Activated CD4-positive, CD25-positive, alpha-beta regulatory T cell (primary cell): ENCODE measurements around the gene GPR143.

Experiments used
- DNase-seq, 4 experiments: peaks; one replicate each; lab custom pipeline; 2025; lab: John Stamatoyannopoulos, UW

The GPR143 gene

DNA sequence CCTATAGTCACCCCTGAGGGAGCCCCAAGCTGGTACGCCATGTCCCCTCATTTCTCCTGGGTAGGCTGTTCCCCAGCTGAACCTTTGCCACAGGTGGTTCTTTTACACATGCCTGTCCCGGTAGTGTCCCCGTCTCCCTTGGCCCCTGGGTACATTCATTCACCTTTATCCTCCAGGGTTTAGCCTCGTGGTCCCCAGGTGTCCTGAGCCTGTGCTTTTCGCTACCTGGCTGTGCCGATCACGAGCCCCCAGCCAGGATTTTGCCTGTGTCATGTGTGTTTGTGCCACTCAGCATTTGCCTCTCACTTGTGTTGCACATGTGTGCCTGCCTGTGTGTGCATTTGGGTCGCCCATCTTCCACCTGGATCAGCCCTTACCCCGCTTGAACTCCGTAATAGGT is 57.6 kb downstream of the GPR143 start:
- DNase-seq = no peak

DNA sequence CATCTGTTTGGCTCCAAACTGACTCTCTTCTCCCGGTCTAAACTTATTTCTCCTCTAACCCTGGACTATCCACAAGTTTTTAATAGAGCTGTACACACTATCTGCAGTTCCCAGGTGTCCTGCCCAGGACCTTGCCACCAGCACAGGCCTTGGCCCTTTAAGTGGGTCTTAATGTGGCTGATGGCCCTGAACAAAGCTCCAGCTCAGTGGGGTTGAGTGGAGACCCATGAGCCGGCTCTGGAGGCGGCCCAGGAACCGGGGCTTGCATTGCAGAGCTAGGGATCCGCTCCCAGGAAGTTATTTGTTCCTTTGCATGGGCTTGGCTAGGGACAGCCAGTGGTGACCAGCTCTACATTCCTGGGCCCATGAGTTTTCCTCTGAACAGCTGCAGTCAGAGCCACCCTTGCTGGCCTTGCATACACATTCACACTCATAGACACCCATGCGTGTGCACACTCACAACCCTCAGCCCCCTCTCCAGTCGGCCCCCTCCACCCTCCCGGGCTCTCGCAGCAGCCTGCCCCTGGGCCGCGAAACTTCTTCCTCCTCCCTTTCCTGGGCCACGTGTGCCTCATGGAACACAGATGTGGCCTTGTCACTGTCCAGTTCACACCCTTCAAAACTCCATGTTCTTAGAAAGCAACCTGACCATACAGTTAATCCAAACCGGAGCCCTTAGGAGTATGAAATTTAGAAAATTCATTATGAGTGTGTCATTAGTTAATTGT is 58.2 kb downstream of the GPR143 start:
- DNase-seq = no peak

DNA sequence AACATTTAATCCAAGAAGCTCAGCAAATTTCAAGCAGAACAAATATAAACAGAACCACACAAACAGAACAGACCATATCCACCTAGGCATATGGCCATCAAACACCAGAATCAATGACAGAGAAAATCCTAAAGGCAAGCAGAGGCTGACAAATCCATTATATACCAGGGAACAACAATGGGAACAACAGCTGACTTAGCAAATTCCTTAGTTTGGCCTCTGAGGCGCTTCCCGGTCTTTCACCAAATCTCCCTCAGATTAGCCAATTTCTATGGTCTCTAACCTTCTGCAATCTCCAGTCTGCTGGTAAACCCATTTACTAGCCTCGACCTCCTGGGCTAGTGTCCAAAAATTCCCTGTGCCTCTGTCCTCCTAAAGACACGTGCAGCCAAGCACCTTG is 59.2 kb downstream of the GPR143 start:
- DNase-seq = no peak

DNA sequence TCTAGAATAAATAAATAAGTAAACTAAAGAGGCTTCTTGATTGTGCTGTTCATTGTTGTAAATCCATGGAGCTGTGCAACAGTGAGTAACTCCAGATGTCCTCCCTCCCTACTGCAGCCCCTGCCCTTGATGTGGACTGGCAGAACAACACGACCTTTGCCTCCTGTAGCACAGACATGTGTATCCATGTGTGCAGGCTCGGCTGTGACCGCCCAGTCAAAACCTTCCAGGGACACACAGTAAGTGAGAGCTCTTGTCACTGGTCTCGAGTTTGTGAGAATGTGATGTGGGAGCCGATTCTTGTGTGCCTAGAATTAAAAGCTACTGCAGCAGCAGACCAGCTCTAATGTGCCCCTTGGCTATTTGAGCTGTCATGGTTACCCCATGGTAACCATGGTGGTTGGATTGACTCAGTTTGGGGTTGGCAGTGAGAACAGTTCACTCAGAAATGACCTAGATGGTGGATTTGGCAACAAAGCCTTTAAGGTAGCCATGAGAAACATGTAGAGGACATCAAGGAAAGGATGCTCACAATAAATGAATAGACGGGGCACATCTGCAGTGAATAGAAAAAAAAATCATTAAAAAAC is 60.7 kb downstream of the GPR143 start:
- no peak for DNase-seq

DNA sequence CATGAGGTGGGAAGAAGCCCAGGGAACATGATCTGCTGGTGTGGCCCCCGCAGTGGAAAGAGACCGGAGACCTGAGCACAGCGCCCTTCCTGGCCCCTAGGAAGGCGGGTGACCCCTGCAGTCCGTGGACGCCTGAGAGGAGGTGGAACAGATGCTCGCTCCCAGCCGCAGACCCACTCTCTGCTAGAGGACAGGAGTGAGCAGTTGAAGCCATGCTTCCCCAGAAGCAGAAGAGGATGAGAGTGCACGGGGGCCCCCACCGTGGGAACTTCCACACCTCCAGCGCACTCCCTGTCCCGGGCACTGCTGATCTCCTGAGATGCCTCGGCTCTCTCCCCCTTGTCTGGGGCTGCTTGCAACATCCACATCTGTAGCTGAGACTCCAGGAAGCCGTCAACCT is 62.2 kb downstream of the GPR143 start:
- no peak for DNase-seq

DNA sequence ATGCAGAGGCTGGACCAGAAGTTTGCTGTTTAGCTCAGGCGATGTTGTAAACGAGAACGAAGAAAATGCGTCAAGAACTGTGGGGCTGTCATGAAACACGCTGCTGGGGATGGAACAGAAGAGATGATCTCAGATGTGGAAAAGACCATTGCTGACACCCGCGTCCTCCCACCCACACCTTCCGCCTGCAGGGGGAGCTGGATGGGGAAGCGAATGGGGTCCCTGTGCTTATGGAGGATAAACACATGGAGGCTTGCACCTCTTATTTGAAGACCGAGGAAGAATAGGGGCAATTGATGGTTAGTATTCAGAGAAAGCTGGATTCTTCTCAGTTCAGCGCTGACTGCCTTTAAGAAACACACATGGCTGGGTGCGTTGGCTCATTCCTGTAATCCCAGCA is 63.9 kb downstream of the GPR143 start:
- no peak for DNase-seq

DNA sequence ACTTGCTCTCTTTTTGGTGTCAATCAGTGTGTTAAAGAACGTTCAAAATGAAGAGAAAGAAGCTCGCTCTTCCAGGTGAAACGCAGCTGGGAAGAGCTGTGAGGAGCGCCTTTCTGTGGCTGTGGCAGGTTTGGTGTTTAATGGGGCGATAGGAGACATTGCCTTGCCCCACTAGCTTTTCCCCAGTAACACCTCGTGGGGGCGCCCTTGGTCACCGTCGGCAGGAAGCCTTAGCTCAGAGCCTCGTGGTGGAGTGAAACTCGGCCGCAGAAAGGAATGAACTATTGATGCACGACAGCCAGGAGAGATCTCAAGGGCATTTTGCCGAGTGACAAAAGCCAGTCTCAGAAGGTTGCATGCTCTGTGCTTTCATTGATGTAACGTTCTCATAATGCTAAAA is 65.1 kb downstream of the GPR143 start:
- no peak for DNase-seq

DNA sequence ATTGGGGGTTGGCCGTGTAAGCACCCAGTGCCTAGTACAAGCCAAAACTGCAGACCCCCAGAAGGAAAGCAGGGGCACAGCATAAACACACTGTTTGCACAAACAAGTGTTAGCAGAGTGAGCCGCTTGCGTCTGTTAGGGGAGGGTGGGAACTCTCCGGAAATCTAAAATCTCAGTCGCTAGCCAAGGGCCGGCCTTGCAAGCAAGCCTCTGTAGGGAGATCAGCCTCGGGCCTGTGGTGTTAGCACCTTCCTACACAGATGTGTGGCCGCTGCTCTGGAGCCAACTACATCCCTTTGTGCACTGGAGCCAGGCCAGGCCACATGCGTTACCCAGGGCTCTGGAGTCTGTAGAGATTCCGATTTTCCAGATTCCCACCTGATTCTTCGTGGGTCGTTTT is 67.1 kb downstream of the GPR143 start:
- no peak for DNase-seq

DNA sequence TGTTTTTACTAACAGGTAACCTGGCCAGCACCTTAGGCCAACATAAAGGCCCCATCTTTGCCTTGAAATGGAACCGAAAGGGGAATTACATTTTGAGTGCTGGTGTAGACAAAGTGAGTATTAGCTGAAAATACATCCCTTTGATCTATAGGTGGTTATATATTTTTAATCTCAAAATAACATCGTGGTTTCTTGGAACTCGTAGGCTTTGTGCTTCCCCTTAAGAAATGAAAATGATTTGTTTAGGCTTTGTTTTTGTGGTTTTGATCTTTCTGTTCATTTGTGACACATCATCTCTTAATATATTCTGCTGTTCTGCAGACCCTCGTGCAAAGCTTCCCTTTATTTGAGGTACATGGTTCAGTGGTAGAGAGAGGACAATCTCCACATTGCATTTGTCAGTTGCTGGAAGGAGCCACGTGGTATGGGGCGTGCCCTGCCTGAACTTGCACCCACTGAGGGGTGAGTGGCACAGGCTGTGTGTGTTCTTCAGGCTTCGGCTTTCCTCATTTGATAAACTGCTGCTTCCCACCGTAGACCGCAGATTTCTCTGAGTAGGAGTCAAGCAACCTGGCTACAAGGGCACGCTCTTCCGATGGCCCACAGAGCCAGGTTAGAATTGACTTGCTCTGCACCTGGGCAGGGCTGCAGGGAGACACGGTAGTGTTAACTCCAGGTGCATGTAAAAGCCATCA is 72.2 kb downstream of the GPR143 start:
- DNase-seq = no peak

DNA sequence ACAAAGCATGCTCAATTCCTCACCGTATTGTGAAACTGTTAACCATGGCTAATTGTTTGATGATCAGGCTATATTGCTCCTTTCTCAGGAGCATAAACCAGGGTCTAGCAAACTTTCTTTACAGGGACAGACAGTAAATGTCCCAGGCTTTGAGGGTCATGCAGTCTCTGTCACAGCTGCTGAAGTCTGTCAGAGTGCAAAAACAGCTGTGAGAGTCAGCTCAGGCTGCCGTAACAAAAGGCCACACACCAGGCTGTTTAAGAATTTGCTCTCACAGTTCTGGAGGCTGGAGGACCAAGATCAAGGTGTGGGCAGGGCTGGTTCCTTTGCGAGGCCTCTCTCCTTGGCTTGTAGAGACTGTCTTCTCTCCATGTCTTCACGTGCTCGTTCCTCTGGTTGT is 75.6 kb downstream of the GPR143 start:
- no peak for DNase-seq

DNA sequence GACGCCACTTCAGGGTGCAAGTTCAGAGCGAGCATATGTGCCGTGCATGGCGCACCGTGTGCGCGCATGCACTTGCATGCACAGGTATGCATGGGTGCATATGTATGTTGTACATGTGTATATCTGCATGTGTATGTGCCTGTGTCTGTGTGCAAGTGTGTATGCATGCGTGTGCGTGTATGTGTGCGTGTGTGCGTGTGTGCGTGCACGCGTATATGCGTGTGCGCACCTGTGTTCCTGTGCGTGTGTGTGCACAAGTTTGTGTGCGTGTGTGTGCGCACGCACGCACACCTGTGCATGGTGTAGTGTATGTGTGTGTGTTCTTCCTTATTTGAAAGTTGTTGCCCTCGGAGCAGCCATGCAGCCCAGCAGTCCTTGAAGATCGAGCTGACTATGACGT is 76.8 kb downstream of the GPR143 start:
- DNase-seq = no peak

DNA sequence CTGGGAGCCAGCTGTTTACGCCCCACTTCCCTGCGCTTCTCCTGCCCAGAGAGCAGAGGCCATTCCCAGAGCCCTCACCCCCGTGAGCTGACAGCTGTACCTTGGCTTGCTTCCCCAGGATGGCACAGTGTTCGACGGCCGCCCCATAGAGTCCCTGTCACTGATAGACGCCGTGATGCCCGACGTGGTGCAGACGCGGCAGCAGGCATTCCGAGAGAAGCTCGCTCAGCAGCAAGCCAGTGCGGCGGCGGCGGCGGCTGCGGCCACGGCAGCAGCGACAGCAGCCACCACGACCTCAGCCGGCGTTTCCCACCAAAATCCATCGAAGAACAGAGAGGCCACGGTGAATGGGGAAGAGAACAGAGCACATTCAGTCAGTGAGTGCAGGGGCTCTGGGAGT is 77.7 kb downstream of the GPR143 start:
- DNase-seq = no peak

DNA sequence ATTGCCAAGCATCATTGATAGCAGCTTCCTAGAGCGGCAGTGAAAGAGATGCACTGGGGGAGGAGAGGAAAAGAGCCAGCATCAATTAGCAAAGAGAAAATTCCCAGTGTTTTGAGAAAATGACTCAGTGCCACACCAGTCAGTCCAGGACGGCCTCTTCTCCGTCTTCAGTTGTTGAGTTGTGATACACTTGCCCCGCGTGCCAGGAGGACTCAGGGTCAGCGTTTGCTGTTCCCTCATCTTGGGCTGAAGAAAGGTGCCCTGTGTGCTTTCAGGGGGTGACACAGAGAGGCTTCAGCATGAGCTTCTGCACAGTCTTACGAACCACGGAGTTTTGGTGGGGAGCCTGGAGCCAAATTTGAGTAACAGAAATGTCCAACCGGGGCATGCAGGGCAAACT is 82.3 kb downstream of the GPR143 start:
- DNase-seq = no peak

DNA sequence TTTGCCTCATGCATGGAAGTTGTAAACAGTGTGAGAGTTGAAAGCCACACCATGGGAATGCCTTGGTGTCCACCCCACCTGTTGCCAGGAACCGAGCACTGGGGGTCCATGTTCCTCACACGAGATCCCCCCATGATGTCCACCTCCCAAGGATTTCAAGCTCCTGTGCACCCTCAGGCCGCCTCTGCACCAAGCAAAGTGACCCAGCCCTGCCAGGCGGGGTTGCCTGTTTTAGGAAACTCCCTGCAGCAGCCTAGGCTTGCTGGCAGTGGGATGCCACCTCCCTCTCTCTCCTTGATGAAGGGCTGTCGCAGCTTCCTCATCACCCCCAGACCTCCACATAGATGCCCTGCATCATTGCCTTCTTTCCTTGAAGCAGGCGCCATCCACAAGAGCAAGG is 82.8 kb downstream of the GPR143 start:
- DNase-seq = no peak

DNA sequence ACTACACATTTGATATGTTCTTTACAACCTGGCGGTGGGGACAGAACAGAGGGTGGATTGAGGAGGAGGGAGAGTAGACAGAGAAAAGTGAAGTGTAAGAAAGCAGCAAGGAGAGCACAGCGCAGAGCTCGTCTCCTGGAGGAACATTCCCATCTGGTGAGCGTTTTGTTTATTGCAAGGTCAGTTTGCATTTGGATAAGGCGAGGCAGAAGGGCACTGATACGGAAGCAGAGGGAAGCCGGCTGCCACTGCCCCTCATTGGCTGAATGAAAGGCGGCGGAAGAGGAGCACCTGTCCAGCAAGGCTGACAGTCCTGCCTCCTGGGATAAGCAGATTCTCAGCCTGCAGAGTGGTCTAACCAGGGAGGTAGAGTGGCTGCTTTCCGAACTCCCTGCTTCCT is 83.2 kb downstream of the GPR143 start:
- DNase-seq = no peak

DNA sequence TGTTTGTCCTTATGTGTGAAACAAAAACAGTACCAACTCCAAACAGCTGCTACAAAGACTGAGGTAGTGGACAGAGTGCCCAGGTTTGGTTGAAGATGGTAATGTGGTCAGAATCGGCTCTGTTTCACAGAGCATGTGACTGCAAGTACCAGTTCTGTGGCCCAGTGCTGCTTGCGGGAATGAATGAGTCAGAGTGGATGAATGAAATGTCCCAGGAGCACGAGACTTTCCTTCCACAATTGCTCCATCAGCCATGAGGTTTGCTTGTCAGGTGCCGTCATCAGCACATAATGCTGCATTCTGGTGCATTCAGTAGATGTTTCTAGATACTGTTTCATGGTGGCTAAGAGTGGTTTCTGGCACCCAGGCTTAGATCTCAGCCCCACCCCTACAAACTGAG is 84.2 kb downstream of the GPR143 start:
- no peak for DNase-seq

DNA sequence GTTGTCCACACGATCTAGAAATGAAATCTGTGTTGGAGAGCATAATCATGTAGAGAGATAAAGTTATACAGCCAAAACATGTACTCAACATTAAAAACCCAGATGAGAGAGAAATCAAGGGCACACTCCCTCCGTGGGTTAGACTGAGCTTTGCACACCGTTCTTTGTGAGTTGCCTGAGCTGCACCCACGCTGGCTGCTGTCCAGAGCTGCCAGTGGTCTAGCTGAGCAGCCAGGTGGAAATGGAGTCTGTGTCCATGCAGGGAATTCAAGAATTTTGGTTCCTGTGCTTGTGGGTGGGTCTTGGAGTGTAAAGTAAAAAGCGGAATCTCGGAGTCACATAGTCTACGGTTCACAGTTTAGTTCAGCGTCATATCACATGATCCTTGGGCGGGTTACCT is 84.6 kb downstream of the GPR143 start:
- no peak for DNase-seq

DNA sequence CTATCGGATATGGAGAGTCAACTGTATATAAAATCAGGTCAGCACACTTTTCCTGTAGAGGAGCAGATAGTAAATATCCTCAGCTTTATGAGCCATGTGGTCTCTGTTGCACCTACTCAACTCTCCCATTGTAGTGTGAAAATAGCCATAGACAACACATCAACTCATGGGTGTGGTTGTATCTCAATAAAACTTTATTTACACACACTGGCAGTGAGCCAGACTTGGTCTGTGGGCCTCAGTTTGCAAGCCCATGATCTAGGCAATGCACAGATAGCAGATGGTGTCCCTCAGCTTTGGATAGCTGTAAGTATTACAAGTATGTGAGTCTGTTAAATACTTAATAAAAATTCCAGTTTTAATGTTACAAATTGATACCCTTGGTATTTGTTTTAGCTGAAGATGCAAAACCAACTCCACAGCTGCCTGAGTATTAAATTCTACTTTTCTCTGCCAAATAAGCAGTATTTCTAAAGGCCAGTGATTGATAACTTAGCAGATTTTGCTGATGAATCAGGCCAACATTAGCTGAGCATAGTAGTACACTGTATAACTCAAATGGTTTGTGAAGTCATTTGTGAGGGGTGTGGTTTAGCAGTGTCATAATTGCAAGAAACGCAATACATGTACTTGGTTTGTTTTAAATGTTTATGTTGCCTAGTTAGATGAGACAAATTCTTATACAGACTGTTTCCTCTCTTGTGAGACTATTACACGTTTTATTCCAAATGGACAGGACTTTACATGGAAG is 87.3 kb downstream of the GPR143 start:
- no peak for DNase-seq

DNA sequence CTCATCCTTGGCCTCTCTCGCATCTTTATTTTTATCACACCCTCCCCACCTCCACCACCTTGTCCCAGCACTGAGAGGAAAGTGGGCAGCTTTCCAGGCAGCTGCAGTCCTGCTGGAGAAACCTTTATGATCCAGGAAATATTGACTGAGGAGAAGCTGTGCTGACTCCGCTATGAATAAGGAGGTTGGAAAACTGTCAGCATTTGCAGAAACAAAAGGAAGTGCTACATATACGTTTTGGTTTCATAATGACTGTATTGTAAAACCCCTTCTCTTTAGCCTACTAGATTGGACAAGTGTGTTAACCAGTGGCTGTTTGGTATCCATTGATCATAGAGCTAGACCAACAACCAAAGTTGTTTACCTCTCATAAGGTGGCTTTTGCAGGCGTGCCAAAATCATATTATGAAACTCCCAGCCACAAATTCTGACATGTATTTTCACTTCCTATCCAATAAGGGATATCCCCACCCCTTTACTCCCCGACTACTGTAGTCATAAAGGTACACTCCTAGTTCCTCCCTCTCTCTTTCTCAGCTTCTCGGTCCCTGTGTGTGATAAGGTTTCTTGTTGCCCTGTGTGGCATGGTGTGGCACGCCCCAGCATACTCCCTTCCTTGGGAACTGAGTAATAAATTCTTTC is 88.4 kb downstream of the GPR143 start:
- DNase-seq = no peak

DNA sequence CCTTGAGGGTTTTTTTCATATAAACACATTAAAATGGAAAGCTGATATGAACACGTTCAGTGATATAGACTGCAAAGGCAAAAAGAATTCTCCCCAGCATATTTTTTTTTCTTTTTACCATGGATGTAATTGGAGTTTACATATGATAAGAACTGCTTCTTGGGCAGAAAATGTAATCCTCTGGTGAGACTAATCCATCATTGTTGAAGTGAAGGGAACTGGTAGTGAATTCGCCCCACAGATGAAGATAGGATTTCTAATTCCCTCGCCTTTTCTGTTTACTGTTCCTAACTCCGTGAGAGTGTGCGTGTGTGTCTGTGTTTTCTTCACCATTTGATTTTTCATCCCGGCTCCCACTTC is 88.9 kb downstream of the GPR143 start:
- DNase-seq = no peak

DNA sequence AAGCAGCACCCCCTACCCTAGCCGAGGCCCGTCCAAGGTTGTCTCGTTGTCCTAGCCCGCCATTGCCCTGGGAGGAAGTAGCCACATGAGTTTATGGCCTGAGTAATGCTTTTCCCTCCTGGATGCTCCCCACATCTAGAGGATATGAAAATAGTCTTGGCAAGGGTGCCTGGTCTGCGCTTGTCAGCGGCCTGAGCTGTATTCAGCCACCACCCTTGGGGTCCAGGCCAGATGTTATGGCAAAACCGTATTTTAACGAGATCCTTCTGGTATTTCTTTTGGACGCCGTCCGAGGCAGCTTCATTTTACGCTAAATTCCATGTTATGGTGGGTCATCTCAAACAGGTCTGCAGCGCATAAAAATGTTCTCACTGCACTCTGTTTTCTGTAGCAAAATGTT is 89.3 kb downstream of the GPR143 start:
- DNase-seq = no peak
